ENCODE data around the gene TMA7B.
A peak's percentile ranks its signal among the peaks of the same experiment; 100 is the strongest.
"Not testable (repeated sequence)": the region's sequence is repeated elsewhere in the genome, so short reads cannot be mapped to it uniquely, and the experiment has no call there.

Gene TMA7B

GRCh38 chr22:39979048-39979447 lies 18.9 kb downstream of the TMA7B start:
- DNase-seq (ENCODE audit: low read depth in 3 of 3, low spot score in 1 of 3) = no peak

GRCh38 chr22:39979458-39979857 lies 19.3 kb downstream of the TMA7B start:
- DNase-seq (ENCODE audit: low read depth in 3 of 3, low spot score in 1 of 3) = no peak

- DNase-seq (ENCODE audit: low read depth in 3 of 3, low spot score in 1 of 3) = no peak
These were observed 20.4 kb downstream of the TMA7B start for GRCh38 chr22:39980596-39980995.

GRCh38 chr22:39983346-39983745 lies 23.1 kb downstream of the TMA7B start:
- no peak for DNase-seq (ENCODE audit: low read depth in 3 of 3, low spot score in 1 of 3)

- no peak for DNase-seq (ENCODE audit: low read depth in 3 of 3, low spot score in 1 of 3)
These were observed 23.8 kb downstream of the TMA7B start for GRCh38 chr22:39984006-39984405.

GRCh38 chr22:39984746-39985145 lies 24.5 kb downstream of the TMA7B start:
- no peak for DNase-seq (ENCODE audit: low read depth in 3 of 3, low spot score in 1 of 3)

GRCh38 chr22:39985383-39986035 lies 25.3 kb downstream of the TMA7B start:
- DNase-seq (ENCODE audit: low read depth in 3 of 3, low spot score in 1 of 3) = no peak

GRCh38 chr22:39988386-39989114 lies 28.4 kb downstream of the TMA7B start:
- DNase-seq (ENCODE audit: low read depth in 3 of 3, low spot score in 1 of 3) = no peak

GRCh38 chr22:39989633-39990032 lies 29.4 kb downstream of the TMA7B start:
- no peak for DNase-seq (ENCODE audit: low read depth in 3 of 3, low spot score in 1 of 3)

- DNase-seq (ENCODE audit: low read depth in 3 of 3, low spot score in 1 of 3) = no peak
These were observed 30.5 kb downstream of the TMA7B start for GRCh38 chr22:39990686-39991085.

- DNase-seq (ENCODE audit: low read depth in 3 of 3, low spot score in 1 of 3) = no peak
These were observed 31.1 kb downstream of the TMA7B start for GRCh38 chr22:39991159-39991860.

- no peak for DNase-seq (ENCODE audit: low read depth in 3 of 3, low spot score in 1 of 3)
These were observed 32.1 kb downstream of the TMA7B start for GRCh38 chr22:39992088-39992826.

GRCh38 chr22:39992894-39993293 lies 32.7 kb downstream of the TMA7B start:
- DNase-seq (ENCODE audit: low read depth in 3 of 3, low spot score in 1 of 3) = not testable (repeated sequence)

GRCh38 chr22:39994041-39994565 lies 33.9 kb downstream of the TMA7B start:
- DNase-seq (ENCODE audit: low read depth in 3 of 3, low spot score in 1 of 3) = peak in 2 of 3 donors; percentile 7 to 33

GRCh38 chr22:39994566-39995392 lies 34.6 kb downstream of the TMA7B start, which contains the start of gene FAM83F:
Gene FAM83F (plus strand): TSS chr22:39994954. CDS start chr22:39995043, 89 bp downstream.
- DNase-seq (ENCODE audit: low read depth in 3 of 3, low spot score in 1 of 3) = peak in 1 of 3 donors; percentile 28

GRCh38 chr22:39995393-39996252 lies 35.4 kb downstream of the TMA7B start:
- DNase-seq (ENCODE audit: low read depth in 3 of 3, low spot score in 1 of 3) = no peak

- no peak for DNase-seq (ENCODE audit: low read depth in 3 of 3, low spot score in 1 of 3)
These were observed 36.5 kb downstream of the TMA7B start for GRCh38 chr22:39996732-39997131.

GRCh38 chr22:39997421-39997820 lies 37.2 kb downstream of the TMA7B start:
- DNase-seq (ENCODE audit: low read depth in 3 of 3, low spot score in 1 of 3) = no peak
